ELF-1 (cell line): ENCODE measurements around the gene BICD2.
"Not testable (repeated sequence)": the region's sequence is repeated elsewhere in the genome, so short reads cannot be mapped to it uniquely, and the experiment has no call there.

Experiments used
- DNase-seq: peaks from one replicate; pipeline ENCODE4 v3.0.0-alpha.2; 2016; ENCODE audit warnings: low read depth, low spot score

Gene BICD2

DNA sequence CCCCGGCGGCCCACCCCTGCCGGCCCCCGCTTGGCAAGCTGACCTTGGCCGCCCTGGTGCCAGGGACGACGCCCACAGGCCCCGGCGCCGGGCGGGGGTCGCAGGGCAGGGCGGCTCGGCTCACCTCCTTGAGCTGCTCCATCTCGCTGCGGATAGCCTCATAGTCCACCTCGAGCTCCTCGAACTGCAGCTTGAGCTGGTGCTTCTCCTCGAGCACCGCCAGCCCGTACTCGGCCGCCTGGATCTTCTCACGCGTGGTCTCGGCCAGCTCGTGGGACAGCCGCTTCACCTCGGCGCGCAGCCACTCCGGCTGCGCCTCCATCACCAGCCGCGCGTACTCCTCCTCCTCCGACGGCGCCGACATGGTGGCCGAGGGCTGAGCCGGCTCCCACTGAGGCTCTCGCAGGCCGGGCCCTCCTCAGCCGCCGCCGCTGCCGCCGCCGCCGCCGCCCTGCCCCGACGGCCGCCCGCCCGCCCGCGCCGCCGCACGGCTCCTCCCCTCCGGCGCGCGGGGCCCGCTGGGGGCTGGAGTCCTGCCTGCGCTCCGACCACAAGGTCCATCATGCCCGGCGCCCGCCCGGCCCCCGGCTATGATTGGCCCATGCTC, at the start of gene BICD2:
TSS of gene BICD2 (minus strand) at position 453 of the 607 bp plus-strand sequence. CDS start at position 364, 89 bp downstream.
- peak; percentile 99 for DNase-seq

DNA sequence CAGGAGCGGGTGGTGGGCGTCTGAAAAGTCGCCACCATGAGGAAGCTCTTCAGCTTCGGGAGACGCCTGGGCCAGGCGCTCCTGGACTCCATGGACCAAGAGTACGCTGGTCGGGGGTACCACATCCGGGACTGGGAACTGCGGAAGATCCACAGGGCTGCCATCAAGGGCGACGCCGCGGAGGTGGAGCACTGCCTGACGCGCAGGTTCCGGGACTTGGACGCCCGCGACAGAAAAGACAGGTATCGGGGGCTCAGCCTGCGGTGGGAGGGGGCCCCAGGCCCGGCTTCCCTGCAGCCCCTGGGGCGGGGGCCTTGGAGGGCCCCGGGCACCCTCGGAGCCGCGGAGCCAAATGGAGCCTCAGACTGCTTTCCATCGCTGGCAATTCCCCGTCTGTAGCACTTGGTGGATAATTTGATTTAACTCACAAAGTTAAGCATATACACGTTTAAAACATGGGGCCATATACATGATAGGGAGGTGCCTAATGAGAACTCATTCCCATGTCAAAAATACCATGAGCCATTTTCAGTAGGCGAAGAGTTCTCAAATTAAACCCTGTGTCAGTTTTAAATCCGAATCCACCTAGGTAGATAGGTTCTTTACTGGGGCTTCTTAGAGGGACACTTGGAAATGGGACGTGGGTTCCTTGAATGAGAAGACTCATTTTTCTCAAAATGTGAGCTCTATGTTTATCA, 45.1 kb upstream of the BICD2 start:
- not testable (repeated sequence) for DNase-seq

DNA sequence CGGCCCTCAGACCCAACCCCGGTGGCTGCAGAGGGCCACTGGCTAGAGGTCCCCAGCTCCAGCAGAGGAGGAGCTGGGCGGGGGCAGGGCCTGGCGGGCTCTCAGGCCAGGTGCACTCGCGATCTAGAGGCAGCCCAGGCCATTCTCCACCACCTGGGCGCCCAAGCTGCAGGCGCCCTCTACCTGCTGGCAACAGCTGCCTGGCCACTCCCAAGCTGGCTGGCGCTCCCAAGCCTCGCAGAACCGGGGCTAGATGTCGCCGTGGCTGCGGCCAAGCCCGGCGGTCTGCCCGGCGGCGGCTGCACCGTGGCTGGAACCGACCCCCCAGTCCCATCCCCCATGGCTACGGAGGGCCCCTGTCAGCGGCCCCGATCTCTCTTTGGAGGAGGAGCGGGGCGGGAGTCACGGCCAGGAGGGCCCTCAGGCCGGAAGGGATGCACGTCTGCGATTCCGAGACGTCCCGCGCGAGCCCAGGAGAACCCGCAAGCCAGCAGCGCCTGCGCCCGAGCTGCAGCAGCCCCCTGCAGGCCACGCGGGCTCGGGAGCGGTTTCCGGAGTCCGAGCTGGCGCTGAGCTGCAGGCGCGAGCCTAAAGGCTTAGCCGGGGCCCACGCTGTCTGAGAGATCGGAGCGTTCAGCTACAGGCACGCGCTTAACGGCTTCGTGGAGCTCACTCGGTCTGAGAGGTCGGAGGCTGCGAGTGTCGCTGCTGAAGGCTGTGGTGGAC, 44.3 kb upstream of the BICD2 start:
- DNase-seq, result peak; percentile 83

DNA sequence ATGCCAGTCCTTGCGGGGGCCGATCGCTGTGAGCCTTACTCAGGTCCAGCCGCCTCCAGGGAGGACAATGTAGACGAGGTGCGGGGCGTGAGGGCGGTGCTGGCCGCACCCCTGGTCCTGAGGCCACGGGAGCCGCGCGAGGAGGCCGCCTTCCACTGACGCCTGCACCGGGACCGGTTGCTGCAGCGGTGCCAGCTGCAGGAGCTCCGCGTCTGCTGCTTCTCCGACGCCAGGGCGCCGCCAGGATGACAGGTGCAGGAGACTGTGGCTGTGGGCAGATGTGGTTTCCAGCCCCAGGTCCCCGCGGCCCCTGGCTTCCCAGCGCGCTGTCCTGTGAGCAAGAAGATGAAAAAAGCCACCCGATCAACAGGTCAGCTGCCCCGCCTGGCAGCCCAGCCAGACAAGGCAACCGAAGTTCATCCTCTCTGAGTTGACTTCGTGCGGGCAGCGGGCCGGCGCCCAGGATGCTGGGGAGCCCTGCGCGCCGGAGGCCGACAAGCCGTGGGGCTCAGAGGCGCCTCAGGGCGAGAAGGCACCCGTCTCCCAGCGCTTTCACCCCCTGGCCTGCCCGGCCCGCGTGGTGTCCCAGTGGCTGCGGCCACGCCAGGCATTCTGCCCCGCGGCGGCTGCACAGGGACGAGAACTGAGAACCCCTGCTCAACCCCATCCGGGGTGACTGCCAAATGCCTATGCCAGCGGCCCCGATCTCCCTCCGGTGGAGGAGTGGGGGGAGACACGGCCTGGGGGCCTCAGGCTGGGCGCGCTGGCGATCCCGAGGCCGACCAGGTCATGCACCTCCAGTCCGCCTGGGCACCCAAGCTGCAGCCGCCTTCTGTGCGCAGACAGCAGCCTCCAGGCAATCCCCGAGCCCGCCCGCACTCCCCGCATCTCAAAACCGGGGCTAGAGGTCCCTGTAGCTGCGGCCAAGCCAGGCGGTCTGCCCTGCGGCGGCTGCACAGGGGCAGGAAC, 43.4 kb upstream of the BICD2 start:
- no peak for DNase-seq

DNA sequence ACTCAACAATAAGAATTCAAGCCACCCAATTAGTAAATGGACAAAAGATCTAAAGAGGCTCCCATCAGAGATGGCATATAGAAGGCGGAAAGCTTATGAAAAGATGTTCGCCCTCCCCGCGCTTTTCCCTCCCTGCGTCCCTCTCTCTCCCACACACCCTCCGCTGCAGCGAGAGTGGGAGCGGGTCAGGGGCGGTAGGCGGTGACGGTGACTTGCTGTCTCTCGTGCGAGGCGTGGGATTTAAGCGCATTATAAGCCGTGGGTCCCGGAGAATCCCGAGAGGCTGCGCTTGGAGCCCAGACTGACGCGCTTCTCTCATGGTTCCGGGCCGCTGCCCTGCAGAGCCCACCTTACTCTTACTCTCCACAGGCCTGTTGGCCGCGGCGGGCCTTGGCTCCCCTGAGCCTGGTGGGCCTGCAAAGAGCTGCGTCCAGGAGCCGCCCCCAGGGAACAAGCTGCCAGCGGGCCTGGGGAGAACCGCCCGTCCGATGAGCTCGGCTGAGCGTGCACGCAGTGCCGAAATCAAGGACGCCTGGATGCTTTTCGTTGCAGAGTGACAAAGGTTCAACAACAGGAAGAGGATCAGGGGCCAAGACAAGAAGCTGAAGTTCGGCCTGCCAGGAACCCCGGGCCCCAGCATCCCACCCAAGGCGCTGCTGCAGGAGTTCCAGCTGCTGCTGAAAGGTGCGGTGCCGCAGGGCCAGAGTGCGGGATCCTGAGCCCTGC, 42.6 kb upstream of the BICD2 start:
- DNase-seq, result peak; percentile 36

DNA sequence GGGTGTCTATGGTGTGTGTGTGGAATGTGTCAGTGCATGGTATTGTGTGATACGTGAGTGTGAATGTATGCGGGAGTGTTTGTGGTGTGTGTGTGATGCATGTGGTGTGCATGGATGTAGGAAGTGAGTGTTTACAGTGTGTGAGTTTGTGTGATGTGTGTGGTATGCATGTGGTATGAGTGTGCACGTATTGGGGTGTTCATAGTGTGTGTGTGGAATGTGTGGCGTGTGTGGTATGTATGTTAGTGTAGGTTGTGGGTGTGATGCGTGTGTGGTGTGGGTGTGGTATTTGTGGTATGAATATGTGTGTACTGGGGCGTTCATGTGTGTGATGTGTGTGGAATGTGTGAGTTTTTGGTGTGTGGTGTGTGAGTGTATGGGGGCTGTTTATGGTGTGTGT, 40.1 kb upstream of the BICD2 start:
- no peak for DNase-seq

DNA sequence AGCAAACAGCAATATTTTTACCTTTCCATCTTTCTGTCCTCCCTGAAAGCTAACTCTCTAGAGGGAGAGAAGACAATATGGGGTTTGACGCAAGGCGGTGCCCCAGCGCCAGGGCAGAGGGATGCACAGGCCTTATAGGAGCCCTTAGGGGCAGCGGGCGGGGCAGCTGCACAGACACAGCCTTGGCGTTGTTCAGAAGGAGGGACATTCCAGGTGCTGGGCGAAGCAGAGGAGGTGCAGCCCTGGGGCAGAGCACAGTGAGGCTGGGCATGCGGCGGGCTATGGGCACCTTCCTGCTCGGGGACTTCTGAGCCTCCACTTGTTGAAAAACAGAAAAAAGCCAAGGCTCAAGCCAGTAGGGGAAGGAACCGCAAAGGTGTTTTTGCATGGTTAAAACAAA, 33.7 kb upstream of the BICD2 start:
- DNase-seq, result no peak

DNA sequence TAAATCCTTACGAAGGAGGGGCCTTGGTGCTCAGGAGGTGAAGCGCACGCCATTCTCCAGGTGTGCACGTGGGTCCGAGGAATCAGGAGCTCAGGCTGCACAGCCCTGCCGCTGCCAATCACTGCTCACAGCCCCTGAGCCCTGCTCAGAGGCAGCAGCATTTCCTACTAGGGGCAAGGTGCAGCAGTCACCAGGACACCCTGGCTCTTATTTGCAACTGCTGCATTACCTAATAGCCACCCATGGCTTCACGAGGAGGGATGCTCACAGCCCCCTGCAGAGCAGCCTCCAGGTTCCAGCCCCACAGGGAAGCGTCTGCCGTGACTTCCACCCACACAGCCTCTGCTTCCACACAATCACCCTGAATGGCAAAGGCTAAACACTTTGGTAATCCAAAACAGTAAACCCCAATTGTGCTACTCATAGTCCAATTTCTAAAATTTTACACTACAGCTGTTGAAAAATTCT, 31.7 kb upstream of the BICD2 start:
- not testable (repeated sequence) for DNase-seq

DNA sequence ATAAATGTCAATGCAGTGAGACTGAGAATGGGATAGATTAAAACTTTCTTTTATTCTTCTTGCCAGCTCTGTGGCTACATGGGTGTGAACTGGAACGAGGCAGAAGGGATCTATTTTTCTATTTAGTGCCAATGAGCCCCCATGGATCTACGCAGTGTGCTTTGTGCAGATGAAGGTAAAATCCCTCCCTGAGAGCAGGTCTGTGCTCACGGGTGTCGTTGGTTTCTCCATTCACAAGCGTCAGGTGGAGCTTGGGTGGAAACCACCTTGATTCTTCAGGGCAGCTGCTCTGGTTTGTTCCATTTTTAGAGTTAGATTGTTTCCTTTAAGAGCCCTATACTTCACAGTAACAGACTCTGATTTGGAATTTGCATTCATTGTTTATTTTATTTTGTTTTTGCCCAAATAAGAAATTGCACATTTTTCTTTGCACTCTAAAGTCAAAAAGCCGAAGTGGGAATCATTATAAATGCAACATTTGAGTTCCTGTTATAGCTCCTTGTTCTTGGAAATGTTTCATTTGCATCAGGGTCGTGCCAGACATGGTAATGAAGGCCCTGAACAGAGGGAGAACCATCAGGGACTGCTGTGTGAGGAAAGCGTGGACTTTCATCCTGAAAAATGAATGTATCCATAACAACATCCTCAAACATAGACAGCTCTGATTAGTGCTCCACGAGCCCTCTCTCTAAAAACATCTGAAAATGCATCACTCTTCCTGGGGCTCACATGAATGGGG, 31.1 kb upstream of the BICD2 start:
- DNase-seq, result no peak

DNA sequence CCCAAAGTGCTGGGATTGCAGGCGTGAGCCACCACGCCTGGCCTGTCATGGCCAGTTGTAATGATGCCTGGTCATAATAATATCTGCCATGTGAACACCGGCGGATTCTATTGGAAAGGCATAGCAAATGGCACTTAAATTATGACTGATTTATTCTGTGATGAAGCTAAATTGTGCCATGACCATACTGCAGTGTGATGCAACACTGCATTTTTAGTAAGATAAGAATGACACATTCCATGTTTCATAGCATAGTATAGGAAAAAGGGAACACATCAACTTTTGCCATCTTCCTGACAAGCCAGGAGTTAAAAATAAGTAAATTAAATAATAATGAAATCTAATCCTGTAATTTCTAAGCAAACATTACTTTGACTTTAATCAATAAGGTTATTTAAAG, 30.4 kb upstream of the BICD2 start:
- DNase-seq, result no peak

DNA sequence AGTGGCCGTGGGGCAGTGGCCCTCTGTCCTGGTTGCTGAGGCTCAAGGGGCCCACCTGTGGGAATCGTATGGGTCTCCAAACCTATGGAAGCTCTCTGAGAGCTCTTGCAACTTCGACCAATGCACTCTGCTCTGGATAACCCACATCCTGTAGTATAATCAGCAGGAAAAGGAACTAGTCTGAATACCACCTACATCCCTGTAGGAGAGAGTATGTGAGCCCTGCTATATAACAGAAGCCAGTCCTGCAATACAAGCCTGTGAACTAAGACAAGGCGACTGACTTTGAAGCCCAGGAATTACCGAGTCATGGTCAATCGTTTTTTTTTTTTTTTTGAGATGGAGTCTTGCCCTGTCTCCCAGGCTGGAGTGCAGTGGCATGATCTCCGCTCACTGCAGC, 29.8 kb upstream of the BICD2 start:
- DNase-seq, result no peak

DNA sequence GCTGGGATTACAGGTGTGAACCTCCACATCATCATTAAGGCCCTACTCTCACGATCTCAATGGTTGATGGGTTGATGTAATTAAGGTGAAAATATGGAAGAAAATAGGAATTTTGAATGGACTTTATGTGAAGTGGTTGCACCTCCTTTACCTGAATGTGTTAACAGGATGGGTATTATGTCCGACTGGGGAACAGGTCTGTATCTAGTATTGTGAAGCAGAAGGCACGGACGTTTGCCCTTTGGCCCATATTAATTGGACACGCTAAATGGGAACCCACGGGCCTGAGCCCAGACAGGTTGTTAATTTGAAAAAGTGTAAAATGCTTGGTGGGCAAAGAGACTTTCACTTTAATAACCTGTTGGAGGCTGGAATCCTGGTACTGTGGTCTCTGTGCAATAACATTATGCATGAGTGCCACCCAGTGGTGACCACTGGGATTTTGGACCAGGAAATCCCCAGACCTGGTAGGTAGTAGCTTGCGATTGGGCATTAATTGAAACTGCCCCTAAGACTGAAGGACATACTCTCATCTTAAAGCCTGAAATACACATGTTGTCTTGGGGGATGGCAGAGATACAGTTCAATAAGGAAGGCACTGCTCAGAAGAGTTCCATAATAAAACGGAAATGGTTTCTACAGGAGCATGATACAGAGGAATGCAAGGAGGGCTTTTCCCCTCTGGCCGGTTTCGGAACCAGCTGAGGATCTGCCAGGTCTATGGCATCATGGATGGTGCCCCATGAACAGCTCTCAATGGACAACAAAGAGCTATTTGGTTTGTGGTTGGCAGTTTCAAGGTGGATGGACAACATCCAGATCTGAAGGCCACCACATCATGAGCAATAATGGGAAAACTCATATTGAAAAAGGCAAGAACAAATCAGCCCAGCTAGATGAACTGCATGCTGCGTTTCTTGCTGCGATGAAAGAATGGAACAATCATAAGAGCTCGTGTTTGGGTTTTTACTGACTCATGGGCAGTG, 26.2 kb upstream of the BICD2 start:
- DNase-seq, result peak; percentile 72

DNA sequence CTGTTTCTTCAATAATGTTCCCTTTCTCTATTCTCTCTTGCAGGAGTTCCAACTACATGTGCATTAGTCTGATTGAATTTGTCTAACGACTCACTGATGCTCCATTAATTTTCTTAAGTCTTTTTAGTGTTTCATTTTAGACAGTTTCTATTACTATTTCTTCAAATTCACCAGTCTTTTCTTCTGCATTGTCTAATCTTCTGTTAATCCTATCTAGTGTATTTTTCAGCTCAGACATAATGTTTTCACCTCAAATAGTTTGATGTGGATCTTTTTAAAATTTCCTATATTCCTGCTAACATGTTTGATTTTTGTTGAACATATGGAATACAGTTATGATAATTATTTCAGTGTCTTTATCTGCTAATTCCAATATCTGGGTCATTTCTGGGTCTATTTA, 21.7 kb upstream of the BICD2 start:
- DNase-seq, result no peak

DNA sequence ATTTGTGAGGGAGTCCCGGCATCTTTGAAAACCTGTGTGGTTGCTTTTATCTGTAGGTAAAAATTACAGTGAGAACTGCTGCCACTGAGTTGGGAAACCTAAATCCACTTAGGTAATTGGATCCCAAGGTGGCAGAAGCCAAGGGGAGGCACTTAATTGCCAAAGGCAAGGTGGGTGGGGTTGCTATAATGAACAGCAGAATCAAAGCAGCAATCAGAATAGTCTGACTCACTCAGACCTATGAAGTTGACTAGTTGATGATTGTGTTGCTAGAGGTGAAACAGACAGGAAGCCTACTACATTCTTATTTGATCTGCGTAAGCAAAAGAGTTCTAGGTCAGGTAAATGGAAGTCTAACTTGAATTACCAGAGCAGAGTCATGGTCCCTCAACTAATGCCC, 17.3 kb upstream of the BICD2 start:
- DNase-seq, result no peak

DNA sequence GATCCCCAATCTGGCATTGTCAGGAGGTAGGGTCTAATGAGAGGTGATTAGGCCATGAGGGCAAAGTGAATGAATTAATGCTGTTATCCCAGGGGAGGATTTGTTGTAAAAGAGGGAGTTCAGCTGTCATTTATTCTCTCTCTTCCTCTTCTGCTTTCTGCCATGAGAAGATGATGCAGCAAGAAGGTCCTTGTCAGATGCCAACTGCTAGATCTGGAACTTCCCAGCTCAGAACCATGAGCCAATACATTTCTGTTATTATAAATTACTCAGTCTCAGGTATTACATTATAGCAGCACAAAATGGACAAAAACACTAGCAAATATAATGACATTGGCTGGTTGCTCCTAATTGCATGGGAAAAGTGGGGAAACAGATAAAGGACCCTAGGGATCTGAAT, 15.6 kb upstream of the BICD2 start:
- no peak for DNase-seq

DNA sequence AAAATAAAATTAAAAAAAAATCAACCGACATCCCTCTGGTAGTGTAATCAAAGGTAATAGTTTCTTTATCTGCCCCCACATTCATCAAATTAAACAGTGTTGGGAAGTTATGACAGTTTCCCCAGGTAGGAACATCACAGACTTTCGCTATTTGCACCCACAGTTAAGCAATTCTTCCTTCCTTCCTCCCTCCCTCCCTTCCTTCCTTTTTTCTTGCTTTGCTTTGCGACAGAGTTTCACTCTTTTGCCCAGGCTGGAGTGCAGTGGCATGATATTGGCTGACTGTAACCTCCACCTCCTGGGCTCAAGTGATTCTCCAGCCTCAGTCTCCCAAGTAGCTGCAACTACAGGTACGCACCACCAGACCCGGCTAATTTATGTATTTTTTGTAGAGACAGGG, 10.8 kb upstream of the BICD2 start:
- no peak for DNase-seq

DNA sequence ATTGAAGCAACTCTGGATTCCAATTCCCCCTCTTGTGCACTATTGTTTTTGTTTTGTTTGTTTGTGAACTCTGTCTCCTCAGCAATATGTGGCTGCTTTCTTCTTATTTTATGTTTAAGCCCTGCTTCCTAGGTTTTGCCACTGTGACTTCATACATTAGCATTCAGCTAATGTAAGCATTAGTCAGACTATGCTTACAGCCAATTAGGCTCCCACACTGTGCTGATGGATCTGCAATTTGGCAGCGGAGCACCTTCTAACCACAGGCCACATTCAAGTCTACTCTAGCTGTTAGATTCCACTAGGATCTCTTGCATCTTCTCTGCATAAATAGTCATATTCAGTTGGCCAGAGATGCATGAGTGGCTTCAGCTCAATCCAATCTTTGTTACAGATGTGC, 9.6 kb upstream of the BICD2 start:
- DNase-seq, result no peak

DNA sequence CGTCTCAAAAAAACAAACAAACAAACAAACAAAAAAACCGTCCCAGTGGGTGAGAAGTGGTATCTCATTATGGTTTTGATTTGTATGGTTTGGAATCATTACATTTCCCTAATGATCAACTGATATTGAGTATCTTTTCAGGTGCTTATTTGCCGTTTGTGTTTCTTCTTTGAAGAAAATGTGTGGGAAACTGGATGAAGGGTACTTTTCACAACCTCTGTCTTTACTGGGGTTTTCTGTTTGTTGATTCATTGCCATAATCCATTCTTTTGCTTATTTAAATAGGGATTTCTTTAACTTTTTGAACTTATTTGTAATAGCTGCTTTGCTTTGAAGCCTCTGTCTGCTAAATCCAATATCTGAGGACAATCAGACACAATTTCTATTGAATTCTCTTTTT, 9.2 kb upstream of the BICD2 start:
- no peak for DNase-seq

DNA sequence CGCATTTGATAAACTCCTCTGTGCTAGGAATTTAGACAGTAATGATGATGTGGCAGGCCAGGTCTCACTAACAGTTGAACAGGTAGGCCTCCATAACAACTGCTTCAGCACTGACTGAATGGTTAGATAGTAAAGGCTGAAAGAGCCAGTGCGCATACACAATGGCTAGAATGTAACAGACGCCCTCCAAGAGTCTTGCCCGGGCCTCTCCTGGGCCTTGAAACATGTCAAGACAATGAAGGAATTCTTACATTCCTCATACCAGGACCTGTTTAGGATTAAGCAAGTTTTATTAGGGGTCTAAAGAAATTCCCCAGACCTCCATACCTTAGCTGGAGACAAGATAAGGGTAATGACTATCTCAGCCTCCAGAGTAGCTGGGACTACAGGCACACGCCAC, 6.7 kb upstream of the BICD2 start:
- DNase-seq, result peak; percentile 27
